Omental fat pad (tissue), 4 donors: Measurements from ENCODE around the gene BEAN1. TPM values are rescaled to one million over a fixed set of nuclear protein-coding genes. Genes with fewer than 3 reads are reported as not detected.

Source experiments
- ATAC-seq: fragments of 150-250 bp; one replicate; pipeline ENCODE4 v1.9.1; 2016; ENCODE audit warnings: mild to moderate bottlenecking, moderate library complexity; ENCODE audit not compliant: low FRiP score
- DNase-seq: peaks from one replicate; pipeline ENCODE4 v3.0.0-alpha.2; 2019; ENCODE audit warnings: low spot score
- total RNA-seq, 4 donors: library from RNA; depleted of rRNA; stranded (reverse); fragments of >200 nt; gene quantifications; one replicate each; pipeline ENCODE4 v1.1.0, GENCODE V29; 2016
- TF ChIP-seq, protein P1 (sequence below), 3 donors: fragments of 450-650 bp; IDR thresholded peaks; one replicate each; pipeline ENCODE4 v1.5.1; 2016 to 2017; ENCODE audit warnings: antibody characterized with exemption in 3 of 3, mild to moderate bottlenecking in 3 of 3, moderate library complexity in 2 of 3

BEAN1 gene
- total RNA-seq, 4 donors from 2014 or later = 0.94 to 2.2 (median 1.3) TPM; not detected in 1

DNA sequence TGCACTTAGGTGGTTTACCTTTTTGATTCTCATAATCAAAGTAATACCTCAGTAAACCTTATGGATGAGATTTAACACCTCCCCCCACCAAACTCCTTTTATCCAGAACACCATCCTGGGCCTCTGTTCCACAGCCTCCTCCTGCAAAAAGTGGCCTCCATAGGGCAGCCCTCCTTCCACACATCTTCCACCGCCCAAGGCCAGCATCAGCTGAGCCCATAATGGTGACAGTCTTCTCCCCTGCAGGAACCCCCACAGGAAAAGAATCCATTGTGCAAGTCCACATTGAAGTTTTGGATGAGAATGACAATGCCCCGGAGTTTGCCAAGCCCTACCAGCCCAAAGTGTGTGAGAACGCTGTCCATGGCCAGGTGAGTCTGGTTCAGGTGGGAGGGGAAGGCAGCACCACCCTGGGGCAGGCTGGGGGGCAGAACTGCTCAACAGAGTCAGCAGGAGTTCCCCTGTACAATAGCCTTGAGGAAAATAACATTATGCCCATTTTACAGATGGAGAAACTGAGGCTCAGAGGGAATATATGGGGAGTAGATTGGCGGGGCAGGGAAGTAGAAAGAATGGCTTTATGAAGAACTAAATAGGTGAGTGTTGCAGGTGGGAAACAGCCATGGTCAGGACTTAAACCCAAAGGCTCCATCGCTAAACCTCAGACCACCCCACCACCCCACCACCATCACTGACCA is 29.2 kb upstream of the BEAN1 start:
- ATAC-seq (no peak), DNase-seq (no peak)
- TF ChIP-seq, protein P1, sequence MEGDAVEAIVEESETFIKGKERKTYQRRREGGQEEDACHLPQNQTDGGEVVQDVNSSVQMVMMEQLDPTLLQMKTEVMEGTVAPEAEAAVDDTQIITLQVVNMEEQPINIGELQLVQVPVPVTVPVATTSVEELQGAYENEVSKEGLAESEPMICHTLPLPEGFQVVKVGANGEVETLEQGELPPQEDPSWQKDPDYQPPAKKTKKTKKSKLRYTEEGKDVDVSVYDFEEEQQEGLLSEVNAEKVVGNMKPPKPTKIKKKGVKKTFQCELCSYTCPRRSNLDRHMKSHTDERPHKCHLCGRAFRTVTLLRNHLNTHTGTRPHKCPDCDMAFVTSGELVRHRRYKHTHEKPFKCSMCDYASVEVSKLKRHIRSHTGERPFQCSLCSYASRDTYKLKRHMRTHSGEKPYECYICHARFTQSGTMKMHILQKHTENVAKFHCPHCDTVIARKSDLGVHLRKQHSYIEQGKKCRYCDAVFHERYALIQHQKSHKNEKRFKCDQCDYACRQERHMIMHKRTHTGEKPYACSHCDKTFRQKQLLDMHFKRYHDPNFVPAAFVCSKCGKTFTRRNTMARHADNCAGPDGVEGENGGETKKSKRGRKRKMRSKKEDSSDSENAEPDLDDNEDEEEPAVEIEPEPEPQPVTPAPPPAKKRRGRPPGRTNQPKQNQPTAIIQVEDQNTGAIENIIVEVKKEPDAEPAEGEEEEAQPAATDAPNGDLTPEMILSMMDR (IDR thresholded peaks at IDR 0.05) = no peak

DNA sequence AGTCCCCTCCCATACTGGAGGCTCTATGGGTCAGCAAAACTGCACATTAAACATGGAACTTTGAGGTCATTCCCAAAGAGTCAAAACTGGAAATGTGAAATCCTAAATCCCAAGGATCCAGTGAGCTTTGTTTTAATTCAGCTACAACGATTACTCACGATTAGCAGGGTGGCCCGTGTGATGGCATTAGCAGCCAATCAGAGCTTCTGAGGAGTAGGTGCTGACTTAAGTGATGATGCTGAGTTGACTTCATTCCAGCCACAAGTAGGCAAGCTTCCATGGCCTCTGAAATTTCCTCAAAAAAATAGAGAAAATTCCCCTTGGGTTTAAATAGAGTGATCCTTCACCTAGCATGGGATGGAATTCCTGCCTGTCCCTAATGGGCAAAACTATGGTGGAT is 28.1 kb upstream of the BEAN1 start:
- TF ChIP-seq, protein P1 (IDR thresholded peaks at IDR 0.05) = no peak
- DNase-seq (no peak), ATAC-seq (no peak)

DNA sequence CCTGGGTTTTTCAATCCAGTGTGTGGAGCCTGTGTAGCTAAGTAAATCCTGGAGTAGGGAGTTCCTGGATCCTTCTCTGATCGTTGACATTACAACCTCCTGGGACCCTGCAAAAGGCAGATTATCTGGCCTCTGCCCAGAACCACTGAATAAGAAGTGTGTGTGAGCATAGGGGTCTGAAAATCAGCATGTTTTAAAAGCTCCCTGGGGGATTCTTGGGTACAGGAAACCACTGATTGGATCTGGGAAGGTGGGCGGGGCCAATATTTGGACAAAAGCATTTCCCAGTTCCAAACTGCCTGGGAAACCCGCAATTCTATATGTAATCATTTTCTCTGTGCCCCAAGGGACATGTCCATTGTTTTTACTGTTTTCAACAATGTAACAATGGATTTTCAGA is 27.2 kb upstream of the BEAN1 start:
- ATAC-seq = no peak
- no peak for DNase-seq
- TF ChIP-seq, protein P1 (IDR thresholded peaks at IDR 0.05) = no peak

DNA sequence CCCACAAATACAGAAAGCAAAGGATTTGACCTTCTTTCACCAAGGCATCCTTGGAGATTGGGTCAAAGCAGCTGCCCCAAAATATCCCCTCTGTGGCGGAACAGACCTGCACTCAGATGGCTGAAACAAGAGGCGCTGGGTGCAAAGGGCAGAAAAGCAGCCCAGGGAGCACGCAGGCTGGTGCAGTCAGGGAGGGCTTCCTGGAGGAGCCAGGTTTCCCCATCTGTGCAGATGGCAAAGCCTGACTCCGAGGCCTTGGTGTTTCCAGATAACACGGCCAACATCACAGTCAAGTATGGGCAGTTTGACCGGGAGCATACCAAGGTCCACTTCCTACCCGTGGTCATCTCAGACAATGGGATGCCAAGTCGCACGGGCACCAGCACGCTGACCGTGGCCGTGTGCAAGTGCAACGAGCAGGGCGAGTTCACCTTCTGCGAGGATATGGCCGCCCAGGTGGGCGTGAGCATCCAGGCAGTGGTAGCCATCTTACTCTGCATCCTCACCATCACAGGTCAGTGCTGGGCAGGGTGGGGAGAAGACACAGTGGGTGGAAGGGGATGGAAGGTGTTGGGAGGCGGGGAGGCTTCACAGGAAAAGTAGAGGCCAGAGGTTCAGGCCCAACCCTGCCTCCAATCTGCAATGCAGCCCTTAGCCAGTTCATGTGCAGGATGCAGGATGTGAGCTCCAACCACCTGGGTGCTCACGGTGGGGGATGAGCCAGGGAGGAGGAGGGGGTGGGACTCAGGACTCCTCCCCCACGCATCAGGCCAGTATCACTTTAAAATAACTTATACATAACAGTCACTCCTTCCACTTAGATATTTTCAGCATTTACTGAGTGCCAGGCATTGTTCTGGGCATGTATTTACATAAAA is 26.4 kb upstream of the BEAN1 start:
- DNase-seq (no peak), ATAC-seq (no peak)
- TF ChIP-seq, protein P1 (IDR thresholded peaks at IDR 0.05) = no peak

DNA sequence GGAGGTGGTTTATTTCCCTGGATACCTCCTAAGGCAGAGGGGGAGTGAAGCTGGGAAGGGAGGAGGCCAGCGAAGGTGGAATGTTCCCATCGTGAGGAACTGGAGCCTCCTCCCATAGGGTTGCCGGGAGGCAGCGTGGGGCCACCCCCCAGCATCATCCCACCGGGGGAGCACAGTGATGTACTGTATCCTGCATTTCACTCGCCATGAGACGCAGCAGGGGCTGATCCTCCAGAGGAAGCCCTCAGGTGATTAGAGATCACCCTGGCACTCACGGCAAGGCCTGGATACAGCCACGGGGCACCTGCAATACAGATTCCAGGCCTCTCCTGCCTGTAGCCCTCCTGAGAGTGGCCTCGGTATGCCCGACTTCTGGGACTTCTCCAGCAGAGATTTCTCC is 25.5 kb upstream of the BEAN1 start:
- DNase-seq = no peak
- ATAC-seq = no peak
- TF ChIP-seq, protein P1 (IDR thresholded peaks at IDR 0.05) = no peak

DNA sequence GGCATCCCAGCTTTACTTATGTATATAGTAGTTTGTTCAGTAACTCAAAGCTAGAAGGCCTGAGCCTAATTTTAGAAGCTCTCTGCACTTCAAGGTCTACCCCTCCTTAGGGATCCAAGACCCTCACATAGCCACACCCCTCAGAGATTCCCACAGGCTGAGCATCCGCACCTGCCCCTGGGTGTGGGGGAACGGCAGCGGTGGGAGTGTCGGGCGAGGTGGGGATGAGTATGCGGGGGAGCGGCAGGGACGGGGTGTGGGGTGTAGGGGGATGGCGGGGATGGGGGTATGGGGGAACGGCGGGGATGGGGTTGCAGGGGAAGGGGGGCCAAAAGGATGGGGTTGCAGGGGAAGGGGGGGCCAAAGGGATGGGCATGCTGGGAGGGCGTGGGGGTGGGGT is 24.9 kb upstream of the BEAN1 start:
- TF ChIP-seq, protein P1 (IDR thresholded peaks at IDR 0.05) = no peak
- ATAC-seq = no peak

More for the DNA sequence above, 24.9 kb upstream of the BEAN1 start:
- DNase-seq = no peak
